K562 (cell line): ENCODE results near the gene HDGFL2. TPM values are rescaled to one million over a fixed set of nuclear protein-coding genes. Genes with fewer than 3 reads are reported as not detected.

Source experiments
- CBX5 ChIP-seq: IDR thresholded peaks from 2 replicates; pipeline ENCODE4 v1.6.1; 2014; ENCODE audit warnings: low read depth, borderline replicate concordance
- DIDO1 ChIP-seq: fragments of 450-650 bp; IDR thresholded peaks from 2 replicates; pipeline ENCODE4 v1.6.1; 2016; ENCODE audit warnings: low read depth, missing biosample characterization, missing genetic modification characterization
- FOXA1 ChIP-seq: fragments of 450-650 bp; IDR thresholded peaks from 2 replicates; pipeline ENCODE4 v1.6.1; 2016; ENCODE audit warnings: mild to moderate bottlenecking, borderline replicate concordance
- GATAD2B ChIP-seq: fragments of 450-650 bp; IDR thresholded peaks from 2 replicates; pipeline ENCODE4 v1.6.1; 2017; ENCODE audit warnings: mild to moderate bottlenecking, borderline replicate concordance
- JUNB ChIP-seq: fragments of 450-650 bp; formaldehyde crosslinking; conservative IDR thresholded peaks from 2 replicates; pipeline ENCODE4 v1.4.0; 2020; ENCODE audit warnings: mild to moderate bottlenecking
- MED1 ChIP-seq: sonication (generic); formaldehyde crosslinking; IDR thresholded peaks from 2 replicates; pipeline ENCODE4 v1.8.1; 2023; ENCODE audit warnings: missing genetic modification reagents, borderline replicate concordance
- PML ChIP-seq: IDR thresholded peaks from 2 replicates; pipeline ENCODE4 v1.6.1; 2012; ENCODE audit warnings: low read length, inconsistent platforms
- PRPF4 ChIP-seq: fragments of 200-400 bp; formaldehyde crosslinking; IDR thresholded peaks from one replicate; pipeline ENCODE4 v1.6.1; 2017; ENCODE audit warnings: low read length, low read depth, mild to moderate bottlenecking; ENCODE audit not compliant: insufficient read depth, poor library complexity, severe bottlenecking
- PTBP1 ChIP-seq: fragments of 200-400 bp; formaldehyde crosslinking; IDR thresholded peaks from 2 replicates; pipeline ENCODE4 v1.6.1; 2017; ENCODE audit warnings: low read depth, low read length
- RCOR1 ChIP-seq, 2 experiments: IDR thresholded peaks; 2 replicates each; pipeline ENCODE4 v1.6.1; 2012; ENCODE audit warnings: low read depth in 2 of 2, low read length in 2 of 2, borderline replicate concordance in 1 of 2, improper control_type of control experiment in 1 of 2
- RFX1 ChIP-seq: fragments of 450-650 bp; IDR thresholded peaks from 2 replicates; pipeline ENCODE4 v1.6.1; 2016; ENCODE audit warnings: mild to moderate bottlenecking, moderate library complexity
- SFPQ ChIP-seq: fragments of 200-400 bp; formaldehyde crosslinking; IDR thresholded peaks from 2 replicates; pipeline ENCODE4 v1.6.1; 2017; ENCODE audit warnings: mild to moderate bottlenecking, low read depth, low read length, moderate library complexity
- SMARCA5 ChIP-seq: fragments of 450-650 bp; IDR thresholded peaks from 2 replicates; pipeline ENCODE4 v1.6.1; 2016
- SP2 ChIP-seq: IDR thresholded peaks from 2 replicates; pipeline ENCODE4 v1.6.1; 2011; ENCODE audit warnings: mild to moderate bottlenecking, low read depth, low read length, moderate library complexity; ENCODE audit not compliant: poor library complexity, severe bottlenecking; ENCODE audit errors: extremely low read depth
- TEAD4 ChIP-seq, 2 experiments: sonication (generic) in 1 of 2; formaldehyde crosslinking in 1 of 2; IDR thresholded peaks; 2 replicates each; pipeline versions ENCODE4 v1.6.1 to v1.8.0; 2012 to 2022; ENCODE audit warnings: borderline replicate concordance in 1 of 2, inconsistent platforms in 1 of 2, low read length in 1 of 2, mild to moderate bottlenecking in 1 of 2, missing genetic modification reagents in 1 of 2
- ZNF311 ChIP-seq: fragments of 250-450 bp; sonication (Bioruptor Pico); IDR thresholded peaks from 2 replicates; pipeline ENCODE4 v1.4.0; 2020; ENCODE audit warnings: mild to moderate bottlenecking, moderate library complexity
- ZNF436 ChIP-seq: fragments of 250-450, 450-650 bp; sonication (Bioruptor Pico); formaldehyde crosslinking; IDR thresholded peaks from 2 replicates; pipeline ENCODE4 v1.7.0; 2020; ENCODE audit warnings: mild to moderate bottlenecking
- ZNF507 ChIP-seq: conservative IDR thresholded peaks from 2 replicates; pipeline ENCODE4 v1.6.1; 2017; ENCODE audit warnings: missing genetic modification characterization, missing compliant biosample characterization
- ZNF589 ChIP-seq: fragments of 200-800 bp; sonication (Bioruptor generic); IDR thresholded peaks from 2 replicates; pipeline ENCODE4 v1.6.1; 2016; ENCODE audit warnings: low read depth, missing genetic modification characterization, missing compliant biosample characterization
- ZNF830 ChIP-seq: fragments of 250-450 bp; sonication (Bioruptor Pico); IDR thresholded peaks from 2 replicates; pipeline ENCODE4 v1.5.0; 2021; ENCODE audit warnings: mild to moderate bottlenecking
- polyA plus RNA-seq, 8 experiments: library from polyadenylated mRNA; depleted of rRNA in 4 of 8; stranded (reverse) in 5 of 8; unstranded in 3 of 8; fragments of >200 nt; fragmentation: Nextera tagmentation in 2 of 8; fragmentation: Illumina TruSeq in 1 of 8; extraction: Ambion mirVana in 2 of 8; extraction: Trizol in 1 of 8; gene quantifications; 2 replicates each; pipeline versions ENCODE4 v1.2.1 to v1.2.3, GENCODE V29; 2011 to 2014; ENCODE audit warnings: inconsistent platforms in 1 of 8, missing spikeins in 1 of 8
- total RNA-seq, 7 experiments: library from RNA; depleted of rRNA in 6 of 7; stranded (reverse); fragments of >200 nt in 6 of 7; fragmentation: Illumina TruSeq in 2 of 7; extraction: Trizol in 2 of 7; gene quantifications; 2 replicates each; pipeline versions ENCODE4 v1.2.1 to v1.2.3, GENCODE V29; 2011 to 2021; ENCODE audit warnings: low replicate concordance in 1 of 7
- TF ChIP-seq, protein P1 (sequence below): fragments of 150-350 bp; IDR thresholded peaks from 2 replicates; pipeline ENCODE4 v1.6.1; 2014; ENCODE audit warnings: low read depth, mild to moderate bottlenecking, low read length, borderline replicate concordance
- TF ChIP-seq, protein P2 (sequence below): sonication (generic); formaldehyde crosslinking; IDR thresholded peaks from 2 replicates; pipeline ENCODE4 v1.8.0; 2023; ENCODE audit warnings: mild to moderate bottlenecking, missing genetic modification reagents

HDGFL2 gene
- total and polyA plus RNA-seq, 9 of the 15 experiments (the other 6 are each of a cell fraction or from before 2014, with no cell fraction given), result 0.13 to 61.7 (median 16.0) TPM

GRCh38 chr19:4523306-4524110 is 51.4 kb downstream of the HDGFL2 start (continued):
- no peak for TF ChIP-seq SMARCA5
- no peak for TF ChIP-seq ZNF436 (CRISPR knock-in tag)
- no peak for TF ChIP-seq ZNF589
- no peak for TF ChIP-seq RFX1
- TF ChIP-seq, protein P1, sequence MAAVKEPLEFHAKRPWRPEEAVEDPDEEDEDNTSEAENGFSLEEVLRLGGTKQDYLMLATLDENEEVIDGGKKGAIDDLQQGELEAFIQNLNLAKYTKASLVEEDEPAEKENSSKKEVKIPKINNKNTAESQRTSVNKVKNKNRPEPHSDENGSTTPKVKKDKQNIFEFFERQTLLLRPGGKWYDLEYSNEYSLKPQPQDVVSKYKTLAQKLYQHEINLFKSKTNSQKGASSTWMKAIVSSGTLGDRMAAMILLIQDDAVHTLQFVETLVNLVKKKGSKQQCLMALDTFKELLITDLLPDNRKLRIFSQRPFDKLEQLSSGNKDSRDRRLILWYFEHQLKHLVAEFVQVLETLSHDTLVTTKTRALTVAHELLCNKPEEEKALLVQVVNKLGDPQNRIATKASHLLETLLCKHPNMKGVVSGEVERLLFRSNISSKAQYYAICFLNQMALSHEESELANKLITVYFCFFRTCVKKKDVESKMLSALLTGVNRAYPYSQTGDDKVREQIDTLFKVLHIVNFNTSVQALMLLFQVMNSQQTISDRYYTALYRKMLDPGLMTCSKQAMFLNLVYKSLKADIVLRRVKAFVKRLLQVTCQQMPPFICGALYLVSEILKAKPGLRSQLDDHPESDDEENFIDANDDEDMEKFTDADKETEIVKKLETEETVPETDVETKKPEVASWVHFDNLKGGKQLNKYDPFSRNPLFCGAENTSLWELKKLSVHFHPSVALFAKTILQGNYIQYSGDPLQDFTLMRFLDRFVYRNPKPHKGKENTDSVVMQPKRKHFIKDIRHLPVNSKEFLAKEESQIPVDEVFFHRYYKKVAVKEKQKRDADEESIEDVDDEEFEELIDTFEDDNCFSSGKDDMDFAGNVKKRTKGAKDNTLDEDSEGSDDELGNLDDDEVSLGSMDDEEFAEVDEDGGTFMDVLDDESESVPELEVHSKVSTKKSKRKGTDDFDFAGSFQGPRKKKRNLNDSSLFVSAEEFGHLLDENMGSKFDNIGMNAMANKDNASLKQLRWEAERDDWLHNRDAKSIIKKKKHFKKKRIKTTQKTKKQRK, result no peak
- TF ChIP-seq RCOR1 (IDR thresholded peaks at IDR 0.05; ENCODE audit: borderline replicate concordance in 1 of 2, low read depth in 2 of 2, low read length in 2 of 2), result 0 out of 4 replicates have a peak, but pooled peaks of 1 of the 2 experiments have one; percentile 21
- TF ChIP-seq PRPF4, result no peak
- TF ChIP-seq TEAD4 (IDR thresholded peaks at IDR 0.05; ENCODE audit: low read length), result no peak
- no peak for TF ChIP-seq TEAD4 (CRISPR knock-in tag; IDR thresholded peaks at IDR 0.05; ENCODE audit: borderline replicate concordance)
- no peak for TF ChIP-seq ZNF311 (CRISPR knock-in tag)
- TF ChIP-seq ZNF830 (CRISPR knock-in tag), result no peak
- 0 out of 2 replicates have a peak, but pooled peaks have one; percentile 20 for TF ChIP-seq DIDO1
- no peak for TF ChIP-seq SFPQ
- TF ChIP-seq SP2, result no peak
- TF ChIP-seq JUNB (CRISPR knock-in tag), result no peak
- no peak for TF ChIP-seq CBX5
- no peak for TF ChIP-seq MED1 (CRISPR knock-in tag)
- no peak for TF ChIP-seq PML
- TF ChIP-seq ZNF507 (tag), result no peak
- no peak for TF ChIP-seq FOXA1
- TF ChIP-seq, protein P2, sequence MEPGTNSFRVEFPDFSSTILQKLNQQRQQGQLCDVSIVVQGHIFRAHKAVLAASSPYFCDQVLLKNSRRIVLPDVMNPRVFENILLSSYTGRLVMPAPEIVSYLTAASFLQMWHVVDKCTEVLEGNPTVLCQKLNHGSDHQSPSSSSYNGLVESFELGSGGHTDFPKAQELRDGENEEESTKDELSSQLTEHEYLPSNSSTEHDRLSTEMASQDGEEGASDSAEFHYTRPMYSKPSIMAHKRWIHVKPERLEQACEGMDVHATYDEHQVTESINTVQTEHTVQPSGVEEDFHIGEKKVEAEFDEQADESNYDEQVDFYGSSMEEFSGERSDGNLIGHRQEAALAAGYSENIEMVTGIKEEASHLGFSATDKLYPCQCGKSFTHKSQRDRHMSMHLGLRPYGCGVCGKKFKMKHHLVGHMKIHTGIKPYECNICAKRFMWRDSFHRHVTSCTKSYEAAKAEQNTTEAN, result no peak
- TF ChIP-seq PTBP1, result no peak
- TF ChIP-seq GATAD2B, result peak; percentile 19; the same call in 1 of the 2 replicates
